ENCODE results near the gene NBEA.

The NBEA gene

DNA sequence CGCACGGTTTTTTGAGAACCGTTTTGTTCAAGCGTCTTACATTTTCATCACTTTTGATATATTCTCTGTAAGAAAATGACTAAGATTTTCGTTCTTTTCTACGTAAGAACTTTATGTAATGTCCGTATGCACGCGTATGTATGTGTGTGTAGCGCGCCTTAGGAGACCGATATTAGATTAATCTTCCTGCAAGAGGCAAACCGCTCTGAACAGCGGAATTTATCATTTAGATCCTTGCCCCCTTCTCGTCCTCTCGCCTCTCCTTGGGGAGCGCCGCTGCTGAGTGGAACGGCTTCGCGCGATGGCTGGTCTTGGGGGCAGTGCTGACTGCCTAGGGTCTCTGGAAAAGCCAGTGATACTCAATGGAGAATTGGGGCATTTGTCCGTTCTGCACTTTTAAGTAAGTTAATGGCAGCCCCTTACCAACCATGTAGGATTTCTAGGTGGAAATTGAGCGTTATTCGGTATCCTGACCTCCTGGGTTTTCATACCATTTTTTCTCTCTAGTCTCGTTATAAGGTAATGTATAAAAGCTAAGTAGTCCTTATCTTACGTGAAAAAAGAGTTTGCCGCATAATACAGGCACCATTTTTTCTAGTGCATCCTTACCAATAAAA lies 529.7 kb downstream of the NBEA start:
- DNase-seq (ENCODE audit: extremely low read depth in 1 of 2, low read depth in 1 of 2) = no peak

GRCh38 chr13:35472323-35472881 lies 530.3 kb downstream of the NBEA start:
- DNase-seq (ENCODE audit: extremely low read depth in 1 of 2, low read depth in 1 of 2) = no peak

GRCh38 chr13:35473206-35473775 lies 531.2 kb downstream of the NBEA start:
- no peak for DNase-seq (ENCODE audit: extremely low read depth in 1 of 2, low read depth in 1 of 2)

GRCh38 chr13:35473802-35474201 lies 531.7 kb downstream of the NBEA start:
- no peak for DNase-seq (ENCODE audit: extremely low read depth in 1 of 2, low read depth in 1 of 2)

- DNase-seq (ENCODE audit: extremely low read depth in 1 of 2, low read depth in 1 of 2) = no peak
These were observed 532.6 kb downstream of the NBEA start for GRCh38 chr13:35474496-35475211.

DNA sequence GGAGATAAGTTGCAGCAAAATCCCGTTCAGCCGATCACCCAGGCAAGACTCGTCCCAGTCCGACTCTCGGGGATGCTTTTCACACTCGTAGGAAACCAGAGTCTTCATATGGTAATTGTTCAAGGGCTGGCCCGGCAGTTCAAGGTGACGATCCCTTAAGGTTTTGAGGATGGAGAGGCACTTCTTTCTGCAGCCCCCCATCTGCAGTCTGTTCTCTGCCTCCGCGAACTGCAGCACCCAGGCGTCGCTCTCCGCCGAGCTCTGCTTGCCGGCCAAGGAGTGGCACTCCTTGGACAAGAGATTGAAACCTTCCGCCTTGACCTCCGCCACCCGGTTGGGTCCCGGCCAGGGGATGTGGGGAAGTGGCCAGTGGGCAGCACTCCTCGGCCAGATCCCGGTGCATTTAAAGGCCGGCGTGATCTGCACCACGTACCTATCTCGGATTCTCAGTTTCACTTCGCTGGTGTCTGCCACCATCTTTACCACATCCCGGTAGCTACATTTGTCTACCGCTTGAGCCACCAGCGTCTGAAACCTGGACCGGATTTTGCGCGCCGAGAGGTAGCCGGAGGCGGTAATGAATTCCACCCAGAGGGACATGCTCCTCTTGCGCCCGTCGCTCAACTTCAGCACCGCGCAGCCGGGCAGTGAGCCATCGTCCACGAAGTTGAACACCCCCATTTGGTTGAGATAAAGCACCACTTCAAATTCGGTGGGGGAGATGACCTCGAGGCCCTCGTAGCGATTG lies 533.3 kb downstream of the NBEA start:
- no peak for DNase-seq (ENCODE audit: extremely low read depth in 1 of 2, low read depth in 1 of 2)

GRCh38 chr13:35475960-35476943 lies 534.2 kb downstream of the NBEA start, which contains the start of gene MAB21L1:
Gene MAB21L1 (minus strand): TSS chr13:35476689. CDS start chr13:35476138, 551 bp downstream.
- DNase-seq (ENCODE audit: extremely low read depth in 1 of 2, low read depth in 1 of 2) = no peak

- DNase-seq (ENCODE audit: extremely low read depth in 1 of 2, low read depth in 1 of 2) = no peak
These were observed 535.4 kb downstream of the NBEA start for GRCh38 chr13:35477386-35477946.

DNA sequence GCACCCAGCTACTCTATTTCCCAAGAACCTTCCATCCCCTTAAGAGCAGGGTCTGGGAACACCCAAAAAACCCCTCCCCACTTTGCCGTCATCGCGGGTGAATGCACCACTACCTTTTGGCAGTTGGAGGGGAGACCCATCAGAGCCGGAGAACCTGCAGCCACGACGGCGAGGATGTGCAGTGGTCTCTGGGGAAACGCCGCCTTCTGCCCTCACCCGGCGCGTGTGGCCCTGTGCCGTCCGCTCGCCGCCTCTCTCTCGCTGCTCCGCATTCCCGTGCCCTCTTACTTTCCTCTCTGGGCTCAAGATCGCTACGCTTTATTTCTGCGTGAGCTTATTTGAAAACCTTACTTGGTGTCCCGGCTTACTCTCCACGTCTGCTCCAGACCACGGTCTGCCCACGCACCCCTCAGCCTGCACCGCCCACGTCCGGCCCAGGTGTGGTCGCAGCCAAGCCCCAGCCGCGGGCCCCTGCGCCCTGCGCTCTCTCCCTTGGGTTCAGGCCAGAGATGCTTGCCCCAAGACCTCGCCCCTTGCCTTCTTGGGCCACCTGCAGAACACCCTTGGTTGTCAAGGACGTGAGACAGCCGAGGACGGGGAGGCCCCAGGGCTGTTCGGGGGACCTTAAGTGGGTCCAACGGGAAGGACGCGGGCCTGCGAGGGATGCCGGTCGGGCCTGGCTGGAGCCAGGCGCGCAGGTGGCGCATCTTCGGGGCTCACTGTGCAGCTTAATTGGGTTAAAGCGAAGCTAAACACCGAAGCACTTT lies 536.4 kb downstream of the NBEA start:
- no peak for DNase-seq (ENCODE audit: extremely low read depth in 1 of 2, low read depth in 1 of 2)

GRCh38 chr13:35479038-35479492 lies 537.0 kb downstream of the NBEA start:
- no peak for DNase-seq (ENCODE audit: extremely low read depth in 1 of 2, low read depth in 1 of 2)

GRCh38 chr13:35479706-35480105 lies 537.6 kb downstream of the NBEA start:
- DNase-seq (ENCODE audit: extremely low read depth in 1 of 2, low read depth in 1 of 2) = no peak

- no peak for DNase-seq (ENCODE audit: extremely low read depth in 1 of 2, low read depth in 1 of 2)
These were observed 538.3 kb downstream of the NBEA start for GRCh38 chr13:35480346-35480745.

GRCh38 chr13:35481777-35482176 lies 539.7 kb downstream of the NBEA start:
- DNase-seq (ENCODE audit: extremely low read depth in 1 of 2, low read depth in 1 of 2) = no peak

DNA sequence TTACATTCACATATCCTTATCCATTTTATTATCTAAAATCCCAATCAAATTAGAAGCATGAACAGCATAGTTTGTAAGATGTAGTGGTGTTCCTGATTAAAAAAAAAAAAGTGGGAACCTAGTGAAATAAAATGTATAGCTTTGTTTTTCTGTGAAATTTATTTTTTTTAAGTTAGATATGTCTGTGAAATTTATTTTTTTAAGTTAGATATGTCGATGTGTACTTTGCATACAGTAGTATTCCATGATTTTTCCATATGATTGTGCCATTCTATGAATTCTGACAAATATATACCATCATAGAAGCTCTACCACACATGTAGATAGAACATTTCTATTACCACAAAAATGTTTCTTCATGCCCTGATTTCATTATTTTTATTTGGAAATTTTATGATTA lies 540.5 kb downstream of the NBEA start:
- no peak for DNase-seq (ENCODE audit: extremely low read depth in 1 of 2, low read depth in 1 of 2)

GRCh38 chr13:35483761-35484160 lies 541.7 kb downstream of the NBEA start:
- no peak for DNase-seq (ENCODE audit: extremely low read depth in 1 of 2, low read depth in 1 of 2)

DNA sequence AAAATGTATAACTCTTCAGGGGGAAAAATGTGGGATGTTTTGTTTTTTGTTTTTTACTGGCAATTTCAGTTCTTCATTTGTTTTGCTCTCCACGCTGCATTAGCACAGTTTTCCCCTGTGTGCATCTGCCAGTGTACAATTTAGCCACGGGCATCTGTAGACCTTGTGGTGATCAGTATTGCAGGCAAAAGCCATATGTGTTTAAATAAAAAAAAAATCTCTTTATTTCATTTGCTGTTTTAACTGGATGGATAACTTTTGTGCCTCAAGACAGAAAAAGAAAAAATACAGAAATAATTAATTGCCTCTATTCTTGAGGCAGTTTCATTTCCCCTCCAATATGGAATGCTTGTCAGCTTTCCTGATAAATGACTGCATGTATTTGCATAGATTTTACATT lies 542.3 kb downstream of the NBEA start:
- no peak for DNase-seq (ENCODE audit: extremely low read depth in 1 of 2, low read depth in 1 of 2)

GRCh38 chr13:35485424-35485823 lies 543.4 kb downstream of the NBEA start:
- DNase-seq (ENCODE audit: extremely low read depth in 1 of 2, low read depth in 1 of 2) = no peak

- DNase-seq (ENCODE audit: extremely low read depth in 1 of 2, low read depth in 1 of 2) = no peak
These were observed 547.0 kb downstream of the NBEA start for GRCh38 chr13:35489050-35489449.

DNA sequence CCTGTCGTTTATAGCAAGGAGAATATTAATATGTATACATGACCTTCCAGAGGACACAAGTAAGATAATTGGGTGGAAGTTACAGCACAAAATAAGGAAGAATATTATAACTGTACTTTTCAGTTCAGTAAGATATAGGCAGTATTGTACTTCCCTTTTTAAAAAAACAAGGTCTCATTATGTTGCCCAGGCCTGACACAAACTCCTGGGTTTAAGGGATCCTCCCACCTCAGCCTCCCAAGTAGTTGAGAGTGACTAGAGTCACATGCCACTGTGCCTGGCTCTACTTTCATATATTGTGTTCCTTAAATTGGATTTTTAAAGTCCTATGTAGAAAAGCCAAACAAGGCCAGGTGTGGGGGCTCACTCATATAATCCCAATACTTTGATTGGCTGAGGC lies 553.9 kb downstream of the NBEA start:
- no peak for DNase-seq (ENCODE audit: extremely low read depth in 1 of 2, low read depth in 1 of 2)
